Stimulated activated CD8-positive, alpha-beta memory T cell treated with anti-CD3 and anti-CD28 coated beads, Interleukin-4, amount 100 ng/mL, for 48 hours (primary cell): ENCODE measurements around the gene LRRIQ1.
"Not testable (repeated sequence)": the region's sequence is repeated elsewhere in the genome, so short reads cannot be mapped to it uniquely, and the experiment has no call there.

Experiments used
- DNase-seq: peaks from one replicate; pipeline ENCODE4 v3.0.0-alpha.2; 2020

Gene LRRIQ1

DNA sequence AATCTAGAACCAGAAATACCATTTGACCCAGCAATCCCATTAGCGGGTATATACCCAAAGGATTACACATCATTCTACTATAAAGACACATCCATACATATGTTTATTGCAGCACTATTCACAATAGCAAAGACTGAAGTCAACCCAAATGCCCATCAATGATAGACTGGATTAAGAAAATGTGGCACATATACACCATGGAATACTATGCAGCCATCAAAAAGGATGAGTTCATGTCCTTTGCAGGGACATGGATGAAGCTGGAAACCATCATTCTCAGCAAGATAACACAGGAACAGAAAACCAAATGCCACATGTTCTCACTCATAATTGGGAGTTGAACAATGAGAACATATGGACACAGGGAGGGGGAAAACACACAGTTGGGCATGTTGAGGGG is 188.2 kb downstream of the LRRIQ1 start:
- not testable (repeated sequence) for DNase-seq

DNA sequence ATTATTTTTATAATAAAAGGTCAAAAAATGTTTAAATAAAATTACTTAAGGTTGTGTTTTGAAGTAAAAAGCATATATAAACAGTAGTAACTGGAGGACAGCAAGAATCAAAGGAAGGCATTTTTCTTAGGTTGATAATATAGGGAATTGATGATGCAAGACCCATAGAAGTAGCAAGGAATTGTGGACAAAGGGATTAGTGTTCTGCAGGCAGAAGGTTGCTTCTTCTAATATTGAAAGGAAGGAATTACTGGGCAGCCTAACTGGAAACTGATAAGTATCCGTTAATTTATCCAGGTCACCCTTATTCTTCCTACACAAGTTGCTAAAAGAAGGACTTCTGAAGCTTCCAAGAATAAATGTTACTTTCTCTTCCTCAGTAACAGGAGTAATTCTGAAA is 189.3 kb downstream of the LRRIQ1 start:
- DNase-seq: no peak

DNA sequence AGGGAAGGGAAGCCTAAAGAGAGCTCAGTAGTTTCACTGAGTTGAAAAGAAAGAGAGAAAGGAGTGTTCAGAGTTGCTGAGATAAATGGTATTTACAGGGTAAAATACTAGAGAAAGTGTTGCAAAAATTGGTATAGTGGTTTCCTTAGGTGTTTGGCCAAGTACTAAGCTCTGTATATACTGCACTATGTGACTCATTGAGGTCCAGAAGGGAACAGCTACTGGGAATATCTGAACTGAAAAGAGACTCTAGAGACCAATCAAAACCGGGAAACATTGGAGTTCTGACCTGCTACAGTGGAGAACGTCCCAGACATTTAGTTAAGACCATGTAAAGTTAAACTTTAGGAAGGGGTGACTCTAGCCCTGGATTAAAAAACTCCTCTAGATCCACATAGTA is 201.2 kb downstream of the LRRIQ1 start:
- no peak for DNase-seq

DNA sequence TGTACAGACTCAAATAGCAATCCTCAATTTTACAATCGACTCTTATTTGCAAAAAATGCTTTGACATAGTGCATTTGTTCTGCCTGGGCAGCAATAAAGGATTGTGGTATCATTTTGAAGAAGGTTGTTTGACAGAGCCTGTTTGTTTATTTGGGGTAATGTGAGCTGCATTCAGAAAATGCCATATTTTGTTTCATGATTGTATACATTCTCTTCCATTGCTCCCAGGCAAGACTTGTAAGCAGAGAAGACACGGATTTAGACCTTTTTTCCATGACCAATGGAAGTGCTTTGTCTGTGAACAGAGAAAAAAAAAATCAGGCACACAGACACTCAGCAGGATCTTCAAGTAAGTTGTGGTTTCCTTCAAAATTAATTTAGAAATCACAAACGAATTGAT is 208.4 kb downstream of the LRRIQ1 start:
- no peak for DNase-seq

DNA sequence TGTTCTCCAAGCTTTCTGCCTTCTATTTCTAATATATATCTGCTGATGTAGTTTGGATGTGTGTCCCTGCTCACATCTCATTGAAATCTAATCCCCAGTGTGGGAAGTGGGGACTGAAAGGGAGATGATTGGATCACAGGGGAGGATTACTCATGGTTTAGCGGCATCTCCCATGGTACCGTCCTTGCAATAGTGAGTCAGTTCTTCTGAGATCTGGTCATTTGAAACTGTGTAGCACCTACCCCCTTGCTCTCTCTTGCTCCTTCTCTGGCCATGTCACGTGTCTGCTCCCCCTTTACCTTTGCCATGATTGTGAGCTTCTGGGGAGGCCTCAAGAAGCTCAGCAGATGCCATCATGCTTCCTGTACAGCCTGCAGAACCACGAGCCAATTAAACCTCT is 217.7 kb downstream of the LRRIQ1 start:
- no peak for DNase-seq

DNA sequence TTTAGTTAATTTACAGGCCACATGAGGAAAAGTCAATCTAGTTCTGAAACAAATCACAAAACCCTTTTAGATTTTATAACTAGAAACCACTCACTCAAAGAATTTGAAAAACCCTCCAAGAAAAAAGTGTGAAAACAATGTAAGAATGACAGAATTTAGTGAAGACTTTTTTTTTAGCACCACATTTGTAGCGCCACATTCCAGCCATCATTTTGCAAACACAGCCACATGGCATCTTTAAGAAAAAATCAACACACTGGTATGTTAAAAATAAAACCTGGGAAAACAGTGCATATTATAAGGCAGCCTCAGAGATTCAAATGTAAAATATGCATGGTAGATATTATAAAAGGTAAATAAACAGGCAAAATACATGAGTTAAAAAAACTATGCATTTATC is 221.5 kb downstream of the LRRIQ1 start:
- DNase-seq: no peak

DNA sequence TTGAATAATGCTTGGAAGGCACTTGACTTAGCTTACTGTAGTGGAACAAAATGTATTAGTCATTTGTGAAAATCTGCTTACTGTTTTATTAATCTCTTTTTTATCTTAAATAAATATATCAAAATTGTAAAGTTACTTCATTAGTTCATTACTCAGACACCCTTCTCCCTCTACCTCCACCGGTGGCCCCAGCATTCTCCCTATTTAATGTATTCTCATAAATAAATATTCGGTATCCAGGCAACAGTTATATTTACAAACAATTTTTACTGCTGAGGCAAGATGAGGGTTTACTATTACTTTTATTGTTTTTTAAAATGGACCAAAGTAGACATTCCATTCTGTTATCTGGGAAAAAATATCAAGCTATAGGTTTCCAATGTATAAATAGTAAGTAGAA is 224.3 kb downstream of the LRRIQ1 start:
- DNase-seq: no peak

DNA sequence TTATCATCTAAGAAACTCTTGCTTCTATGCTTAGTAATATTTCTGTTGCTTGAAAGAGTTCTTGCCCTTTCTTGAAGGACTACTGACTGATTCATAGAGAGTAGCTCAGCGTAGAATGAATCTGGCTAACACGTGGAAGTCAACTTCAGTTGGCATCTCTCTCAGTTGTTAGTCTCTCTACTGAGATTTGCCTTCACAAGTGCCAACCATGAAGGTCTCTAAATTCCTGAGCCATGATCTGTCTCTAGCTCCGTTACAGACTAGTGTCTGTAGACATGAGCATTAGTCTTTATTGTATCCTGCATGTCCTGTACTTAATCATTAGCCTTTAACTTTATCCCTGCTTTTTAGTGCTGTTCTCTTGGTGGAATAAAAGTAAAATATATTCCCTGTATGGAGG is 224.7 kb downstream of the LRRIQ1 start:
- no peak for DNase-seq

DNA sequence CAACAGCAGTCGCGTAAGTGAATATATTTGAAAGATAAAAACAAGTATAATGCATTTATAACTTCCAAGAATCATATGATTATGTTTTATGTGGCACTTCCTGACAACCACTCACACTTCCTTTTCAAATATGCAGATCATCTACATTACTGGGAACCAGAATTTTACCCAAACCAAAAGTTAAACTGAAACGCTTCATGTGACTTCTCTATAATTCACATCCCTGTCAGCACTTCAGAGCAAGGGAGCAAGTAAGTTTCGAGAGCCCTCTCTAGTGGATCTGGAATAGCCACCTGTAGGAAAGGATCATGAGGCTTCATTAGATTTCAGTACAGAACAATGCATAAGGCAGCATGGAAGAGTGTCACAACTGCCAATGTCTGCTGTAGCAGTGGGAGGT is 230.2 kb downstream of the LRRIQ1 start:
- no peak for DNase-seq

DNA sequence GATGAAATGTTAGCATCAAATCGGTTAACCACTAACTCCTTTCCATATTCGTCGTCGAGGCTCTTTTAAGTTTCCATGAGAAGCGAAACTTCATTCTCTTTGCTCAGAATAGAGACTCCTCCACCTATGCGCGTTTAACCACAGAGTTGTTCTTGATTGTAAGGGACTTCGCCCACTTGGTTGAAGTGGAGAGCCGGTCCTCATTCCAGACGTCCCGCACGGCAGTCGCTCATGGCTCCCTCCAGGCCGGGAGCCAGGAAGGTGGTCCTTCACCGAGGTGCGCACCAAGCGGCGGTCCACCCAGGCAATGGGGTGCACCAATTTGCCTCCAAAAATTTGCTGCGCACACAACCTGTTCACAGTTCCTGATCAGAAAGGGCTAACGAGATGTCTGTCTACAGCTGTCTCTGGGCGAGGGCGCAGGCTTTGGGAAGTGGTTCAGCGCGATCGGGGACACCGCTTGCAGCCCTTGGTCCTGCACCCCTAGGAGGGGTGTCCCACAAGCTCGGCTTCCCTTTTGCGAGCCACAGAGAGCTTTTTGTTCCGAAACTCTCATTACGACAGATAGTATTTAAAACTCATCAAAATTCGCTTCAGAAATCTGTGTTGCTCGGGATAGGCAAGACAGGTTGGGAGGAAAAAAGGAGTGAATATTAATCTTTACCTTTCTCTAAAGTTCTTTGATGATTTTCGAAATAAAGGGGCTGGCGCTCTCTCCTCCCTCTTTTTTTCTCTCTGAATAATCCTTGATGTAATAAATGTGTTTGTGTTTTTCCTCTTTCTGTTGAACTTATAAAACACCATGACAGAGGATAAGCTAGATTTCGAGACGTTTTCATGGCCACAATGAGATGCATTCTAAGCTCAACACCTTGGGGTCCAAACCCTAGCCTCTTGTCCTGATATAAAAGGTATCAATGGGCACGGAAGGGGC is 237.5 kb downstream of the LRRIQ1 start:
- DNase-seq: no peak

DNA sequence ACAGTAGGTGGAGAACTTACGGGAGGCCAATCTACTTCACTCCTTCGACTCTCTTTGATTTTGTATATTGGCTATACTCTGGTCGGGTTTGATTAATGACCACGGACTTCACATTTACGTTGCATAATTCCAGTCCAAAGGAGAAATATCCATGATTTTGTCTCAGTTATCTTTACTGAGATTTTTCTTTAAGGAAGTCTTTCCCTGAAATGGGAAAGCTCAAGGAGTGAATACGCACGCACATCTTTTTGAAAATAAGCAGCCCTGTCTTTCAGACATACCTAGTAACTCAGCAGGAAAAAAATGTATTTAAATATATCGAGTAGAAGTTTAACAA is 238.1 kb downstream of the LRRIQ1 start:
- no peak for DNase-seq

DNA sequence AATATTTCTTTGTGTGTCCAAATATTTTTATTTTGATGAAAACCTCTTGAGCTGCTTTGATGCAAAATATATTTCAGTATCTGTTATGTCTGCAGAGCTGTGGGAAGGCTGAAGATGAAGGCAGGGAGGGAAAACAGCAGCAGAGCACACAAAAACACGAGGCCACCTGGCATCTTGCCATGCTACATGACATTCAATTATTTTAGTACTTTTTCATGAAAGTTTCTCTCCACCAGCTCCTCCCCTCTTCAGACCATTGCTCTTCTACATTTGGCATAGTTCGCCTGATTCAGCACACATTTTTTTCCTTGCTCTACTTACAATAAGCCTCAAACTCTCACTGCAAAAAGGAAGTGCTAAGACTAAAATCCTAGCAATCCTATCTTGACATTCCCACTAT is 239.2 kb downstream of the LRRIQ1 start:
- DNase-seq: no peak

DNA sequence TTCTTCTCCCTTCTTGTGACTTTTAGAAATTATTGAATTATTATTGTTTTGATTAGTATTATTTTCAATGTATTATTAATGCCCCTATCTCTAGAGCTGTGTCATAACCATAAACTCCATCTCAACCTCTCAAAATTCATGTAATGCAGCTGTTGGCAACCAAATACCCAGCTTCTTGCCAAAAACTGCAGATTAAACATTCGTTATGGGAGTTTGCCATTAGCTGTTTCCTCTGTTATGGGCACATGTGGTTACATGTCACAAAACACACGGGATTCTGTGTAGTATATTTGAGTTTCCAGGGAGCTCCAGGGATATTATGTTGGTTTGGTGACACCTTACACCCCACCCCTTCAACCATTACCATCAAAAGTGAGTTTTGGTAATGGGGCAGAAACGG is 241.0 kb downstream of the LRRIQ1 start:
- no peak for DNase-seq

DNA sequence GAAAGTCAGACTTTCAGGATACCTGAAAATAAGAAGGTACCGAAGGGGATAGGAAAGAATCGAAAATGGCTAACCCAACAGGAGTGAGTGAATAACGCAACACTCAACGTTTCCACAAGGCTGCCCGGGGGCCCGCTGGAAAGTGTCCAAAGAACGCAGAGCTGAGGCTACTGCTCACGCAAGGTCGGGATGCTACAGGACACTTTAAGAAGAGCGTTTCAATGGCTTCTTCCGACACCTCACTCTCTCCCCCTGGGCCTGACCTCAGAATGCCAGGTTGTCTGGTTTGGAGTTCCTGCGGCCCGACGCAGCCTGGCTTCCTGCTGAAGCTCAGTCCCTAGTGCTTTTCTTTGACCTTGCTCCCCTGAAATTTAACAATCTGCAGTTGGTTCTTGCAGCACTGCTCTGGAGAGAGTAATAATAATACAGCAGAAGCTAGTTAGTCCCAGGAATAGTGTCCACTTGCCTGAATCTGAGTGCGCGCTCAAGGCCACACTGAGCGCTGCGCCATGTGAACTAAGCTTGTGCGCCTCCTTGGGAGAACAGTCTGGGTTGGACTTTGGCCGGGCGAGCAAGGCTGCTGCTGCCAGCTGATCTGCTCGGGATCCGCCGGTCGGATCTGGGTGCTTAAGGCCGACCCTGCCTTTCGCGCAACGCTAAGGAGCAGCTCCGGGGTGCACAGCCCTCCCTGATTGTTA is 241.9 kb downstream of the LRRIQ1 start:
- DNase-seq: no peak

DNA sequence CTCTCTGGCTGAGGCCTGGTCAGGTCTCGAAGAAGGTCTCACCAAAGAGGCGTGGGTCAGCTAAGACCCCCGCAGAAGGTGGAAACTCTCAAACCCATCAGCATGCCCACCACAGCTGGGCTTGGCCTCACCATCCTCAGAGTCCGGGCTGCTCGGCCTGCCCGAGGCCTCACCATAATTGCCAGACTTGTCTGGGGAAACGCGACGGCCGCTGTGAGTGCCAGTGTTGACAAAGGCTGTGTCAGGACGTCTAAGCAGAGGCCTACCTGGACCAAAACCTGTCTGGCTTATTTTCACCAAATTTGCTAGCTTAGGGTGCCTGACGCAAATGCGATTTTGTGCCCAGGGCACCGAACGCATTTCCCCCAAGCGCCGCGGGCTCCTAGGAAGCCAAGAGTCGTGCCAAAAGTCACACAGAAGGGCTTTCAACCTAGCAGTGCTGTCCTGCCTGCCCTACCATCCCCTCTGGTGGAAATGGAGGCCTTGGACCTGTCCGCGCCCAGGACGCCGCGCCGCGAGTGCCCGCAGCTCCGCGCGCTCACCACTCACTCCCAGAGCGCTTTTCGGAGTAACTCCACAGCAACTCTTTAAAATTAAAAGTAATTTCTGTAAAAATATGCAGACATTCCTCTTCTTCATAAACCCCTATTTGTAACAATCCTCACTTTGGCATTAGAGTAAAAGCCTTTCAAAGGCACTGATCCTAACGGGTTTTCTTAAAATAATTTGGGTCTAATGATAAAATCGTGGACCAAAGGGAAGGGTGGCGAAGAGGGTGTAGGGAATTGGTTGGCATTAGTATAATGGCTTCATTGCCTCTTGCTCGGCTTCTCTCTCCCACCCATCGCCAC is 242.7 kb downstream of the LRRIQ1 start:
- no peak for DNase-seq

DNA sequence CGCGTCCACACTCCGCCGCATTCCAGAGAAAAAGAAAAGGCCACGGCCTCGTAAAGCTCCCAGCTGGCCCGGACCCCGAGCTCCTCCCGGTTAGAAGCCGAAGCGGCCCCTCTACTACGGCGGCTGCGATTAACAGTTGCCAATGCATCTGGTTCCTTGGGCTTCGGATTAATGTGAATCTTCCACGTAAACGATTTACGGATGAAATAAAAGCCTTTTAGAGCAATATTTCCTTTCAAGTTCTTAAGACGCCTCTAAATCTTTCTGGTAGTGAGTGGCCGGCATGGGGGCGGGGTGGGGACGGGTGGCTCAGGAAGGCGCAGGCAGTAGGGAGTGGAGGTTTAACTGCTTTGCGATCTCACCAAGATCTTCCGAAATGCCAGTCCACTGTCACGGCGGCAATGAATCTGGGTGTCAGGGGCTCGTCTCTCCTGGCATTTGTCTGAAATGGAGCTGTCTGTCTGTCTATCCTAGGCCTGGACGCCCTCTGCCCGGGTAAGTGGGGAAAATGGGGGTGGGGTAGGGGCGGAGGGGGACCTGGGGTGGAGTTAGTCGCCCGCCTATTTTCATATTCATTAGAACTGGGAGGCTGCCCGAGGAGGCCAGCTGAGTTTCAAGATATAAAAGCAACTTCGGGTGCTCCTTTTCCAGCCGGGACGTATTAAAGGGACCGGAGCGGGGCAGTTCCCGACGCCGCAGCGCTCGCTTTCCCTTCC is 243.5 kb downstream of the LRRIQ1 start:
- DNase-seq: no peak

DNA sequence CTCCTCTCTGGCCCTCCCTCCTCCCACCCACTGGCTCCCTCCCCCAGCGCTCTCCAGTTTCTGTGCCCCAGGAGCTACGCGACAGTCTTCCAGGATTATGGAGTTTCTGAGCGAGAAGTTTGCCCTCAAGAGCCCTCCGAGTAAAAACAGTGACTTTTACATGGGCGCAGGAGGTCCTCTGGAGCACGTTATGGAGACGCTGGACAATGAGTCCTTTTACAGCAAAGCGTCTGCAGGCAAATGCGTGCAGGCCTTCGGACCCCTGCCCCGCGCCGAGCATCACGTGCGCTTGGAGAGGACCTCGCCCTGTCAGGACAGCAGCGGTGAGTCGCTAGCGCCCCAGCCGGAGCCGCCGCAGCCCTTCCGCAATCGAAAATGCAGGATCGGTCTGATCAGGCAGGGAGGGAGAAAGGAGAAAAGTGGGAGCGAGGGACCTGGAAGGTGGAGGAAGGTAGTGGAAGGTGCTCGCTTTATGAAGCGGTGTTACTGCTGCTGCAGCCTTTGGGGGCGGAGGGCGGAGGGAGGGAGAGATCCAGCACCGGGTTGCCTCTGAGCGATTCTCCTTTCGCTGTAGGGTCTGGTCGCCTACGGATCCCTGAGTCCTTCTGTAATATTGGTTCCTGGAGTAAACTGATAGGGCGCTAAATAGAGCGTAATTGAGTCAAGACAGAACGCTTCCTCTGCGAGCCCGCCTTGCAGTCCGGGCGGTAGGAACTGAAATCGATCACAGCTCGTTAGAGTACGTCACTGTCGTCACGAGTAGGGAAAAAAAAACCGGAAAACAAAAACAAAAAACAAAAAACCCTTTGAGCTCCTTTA is 244.2 kb downstream of the LRRIQ1 start, which contains the start of gene ALX1:
TSS of gene ALX1 (plus strand) at position 56 of the 819 bp plus-strand sequence. CDS start at position 98, 42 bp downstream.
- DNase-seq: no peak

DNA sequence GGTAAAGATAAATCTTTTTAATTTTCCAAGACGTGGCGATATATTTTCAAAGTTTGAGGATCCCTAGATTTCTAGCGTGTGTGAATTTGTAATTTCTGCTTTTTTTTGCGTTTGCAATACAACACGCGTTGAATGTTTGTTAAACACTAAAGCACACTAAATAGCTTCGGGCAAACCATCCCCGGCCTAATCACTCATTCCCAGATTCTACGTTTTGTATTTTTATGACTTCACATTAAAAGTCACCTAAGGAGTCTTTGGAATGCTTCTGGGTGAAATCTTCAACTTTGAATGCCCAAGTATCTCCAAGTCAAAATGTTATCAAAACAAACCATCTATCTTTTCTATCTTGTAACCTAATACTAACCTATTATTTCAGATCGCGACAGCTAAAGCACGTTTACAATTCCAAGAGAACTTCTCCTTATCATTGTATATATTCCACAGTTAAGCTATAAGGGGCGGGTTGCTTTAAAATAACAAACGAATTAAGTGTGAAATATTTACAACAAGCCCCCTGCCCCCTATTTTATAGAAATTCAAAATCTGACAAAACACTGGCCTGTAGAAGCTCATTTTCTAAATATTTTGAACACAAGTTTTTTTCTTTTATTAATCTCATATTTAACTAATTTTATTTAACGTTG is 245.0 kb downstream of the LRRIQ1 start:
- DNase-seq: no peak

DNA sequence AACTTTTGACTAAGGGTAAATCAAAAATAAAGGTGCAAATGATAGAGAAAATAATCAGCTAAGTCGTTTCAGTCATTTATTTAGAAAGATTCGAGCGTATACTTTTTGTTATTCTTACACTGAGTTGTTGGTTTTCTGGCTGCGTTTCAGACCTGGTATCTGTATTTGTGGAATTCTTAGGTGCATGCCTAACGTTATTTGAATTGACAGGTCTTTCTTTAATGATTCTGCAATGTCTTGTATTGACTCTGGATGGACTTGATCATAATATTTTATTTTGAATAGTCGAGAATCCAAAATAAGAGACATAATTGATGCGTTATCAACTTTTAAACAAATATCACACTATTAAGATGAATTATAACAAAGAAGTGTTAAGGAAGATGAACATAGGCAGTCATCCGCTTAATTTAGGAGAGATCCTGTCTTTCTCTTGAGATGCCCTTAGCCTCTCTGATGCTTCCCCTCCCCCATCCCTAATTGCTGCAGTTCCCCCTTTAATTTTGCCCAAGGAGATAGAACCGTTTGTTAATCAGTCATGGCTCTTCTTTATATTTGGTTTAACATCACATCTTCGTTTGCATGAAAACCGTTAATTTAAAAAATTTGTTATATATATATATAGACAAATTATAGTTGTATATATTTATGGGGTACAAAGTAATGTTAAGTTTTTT is 245.6 kb downstream of the LRRIQ1 start:
- DNase-seq: no peak

DNA sequence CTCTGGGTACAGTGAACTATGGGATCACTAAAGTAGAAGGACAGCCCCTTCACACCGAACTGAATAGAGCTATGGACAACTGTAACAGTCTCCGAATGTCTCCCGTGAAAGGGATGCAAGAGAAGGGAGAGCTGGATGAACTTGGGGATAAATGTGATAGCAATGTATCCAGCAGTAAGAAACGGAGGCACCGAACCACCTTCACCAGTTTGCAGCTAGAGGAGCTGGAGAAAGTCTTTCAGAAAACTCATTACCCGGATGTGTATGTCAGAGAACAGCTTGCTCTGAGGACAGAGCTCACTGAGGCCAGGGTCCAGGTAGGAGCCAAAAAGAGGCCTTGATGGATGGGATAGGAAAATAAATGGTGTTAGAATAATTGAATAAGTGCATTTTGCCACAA is 247.4 kb downstream of the LRRIQ1 start:
- DNase-seq: no peak
